Lung (tissue), 12 donors: ENCODE data around the gene AGPAT3. TPM values are rescaled to one million over a fixed set of nuclear protein-coding genes. Genes with fewer than 3 reads are reported as not detected.

ENCODE experiments used
- ATAC-seq: fragments of 200-7000 bp; cut with Tn5 transposase; one replicate; pipeline ENCODE4 v1.9.1; 2020; ENCODE audit warnings: moderate number of reproducible peaks; ENCODE audit not compliant: insufficient read depth, low FRiP score
- DNase-seq, 3 donors: peaks; one replicate each; pipeline ENCODE4 v3.0.0-alpha.2; 2013 to 2017
- H3K27ac ChIP-seq, 2 donors: one replicate each; pipeline ENCODE4 v1.5.1; 2013; ENCODE audit warnings: mild to moderate bottlenecking in 2 of 2, moderate library complexity in 2 of 2, control low read depth in 1 of 2, inconsistent platforms in 1 of 2, low read depth in 1 of 2, low read length in 1 of 2
- H3K27me3 ChIP-seq, 3 donors: one replicate each; pipeline ENCODE4 v1.5.1; 2013; ENCODE audit warnings: low read length in 2 of 3; ENCODE audit not compliant: control insufficient read depth in 3 of 3, insufficient read depth in 3 of 3
- H3K36me3 ChIP-seq, 4 donors: one replicate each; pipeline ENCODE4 v1.5.1; 2013; ENCODE audit warnings: low read length in 4 of 4, mild to moderate bottlenecking in 1 of 4, moderate library complexity in 1 of 4; ENCODE audit not compliant: control insufficient read depth in 4 of 4, insufficient read depth in 4 of 4
- H3K4me1 ChIP-seq, 5 donors: one replicate each; pipeline ENCODE4 v1.5.1; 2013; ENCODE audit warnings: low read length in 5 of 5, mild to moderate bottlenecking in 2 of 5, moderate library complexity in 1 of 5; ENCODE audit not compliant: control insufficient read depth in 5 of 5, insufficient read depth in 5 of 5
- H3K4me3 ChIP-seq: one replicate; pipeline ENCODE4 v1.5.1; 2013; ENCODE audit warnings: mild to moderate bottlenecking, control low read depth, moderate library complexity
- H3K9ac ChIP-seq, 2 donors: one replicate each; pipeline ENCODE4 v1.5.1; 2013; ENCODE audit warnings: low read length in 2 of 2, control low read depth in 1 of 2; ENCODE audit not compliant: insufficient read depth in 1 of 2
- H3K9me3 ChIP-seq, 4 donors: one replicate each; pipeline ENCODE4 v1.5.1; 2013; ENCODE audit warnings: low read length in 3 of 4, mild to moderate bottlenecking in 1 of 4, moderate library complexity in 1 of 4; ENCODE audit not compliant: control insufficient read depth in 4 of 4, insufficient read depth in 3 of 4
- WGBS, 2 donors: extraction: QIAGEN DNeasy Blood & Tissue Kit; methylation state at CpG; one replicate each; pipeline ENCODE4 v1.1.7; 2013; 5-methylcytosine and 5-hydroxymethylcytosine counted together
- polyA plus RNA-seq, 2 donors: library from polyadenylated mRNA; stranded (reverse); fragments of 200-250 nt; gene quantifications; one replicate each; pipeline ENCODE4 v1.2.1, GENCODE V29; 2013
- total RNA-seq, 2 donors: library from RNA; depleted of rRNA in 1 of 2; stranded (reverse); fragments of >200 nt in 1 of 2; gene quantifications; one replicate each; pipeline ENCODE4 v1.2.1, GENCODE V29; 2014 to 2021
- TF ChIP-seq, protein P1 (sequence below): IDR thresholded peaks from 2 replicates; pipeline ENCODE4 v1.5.1; 2012; ENCODE audit warnings: mild to moderate bottlenecking; ENCODE audit errors: control extremely low read depth, extremely low read depth
- donor health status: control.
- donor health status: control.
- donor health status: Bipolar disorder and iron deficiency.
- donor health status: healthy.
- donor health status: DM: yes; HTN: yes; CAD: no.

The AGPAT3 gene
- total and polyA plus RNA-seq, 4 donors: 29.4 to 120 (median 43.9) TPM

DNA sequence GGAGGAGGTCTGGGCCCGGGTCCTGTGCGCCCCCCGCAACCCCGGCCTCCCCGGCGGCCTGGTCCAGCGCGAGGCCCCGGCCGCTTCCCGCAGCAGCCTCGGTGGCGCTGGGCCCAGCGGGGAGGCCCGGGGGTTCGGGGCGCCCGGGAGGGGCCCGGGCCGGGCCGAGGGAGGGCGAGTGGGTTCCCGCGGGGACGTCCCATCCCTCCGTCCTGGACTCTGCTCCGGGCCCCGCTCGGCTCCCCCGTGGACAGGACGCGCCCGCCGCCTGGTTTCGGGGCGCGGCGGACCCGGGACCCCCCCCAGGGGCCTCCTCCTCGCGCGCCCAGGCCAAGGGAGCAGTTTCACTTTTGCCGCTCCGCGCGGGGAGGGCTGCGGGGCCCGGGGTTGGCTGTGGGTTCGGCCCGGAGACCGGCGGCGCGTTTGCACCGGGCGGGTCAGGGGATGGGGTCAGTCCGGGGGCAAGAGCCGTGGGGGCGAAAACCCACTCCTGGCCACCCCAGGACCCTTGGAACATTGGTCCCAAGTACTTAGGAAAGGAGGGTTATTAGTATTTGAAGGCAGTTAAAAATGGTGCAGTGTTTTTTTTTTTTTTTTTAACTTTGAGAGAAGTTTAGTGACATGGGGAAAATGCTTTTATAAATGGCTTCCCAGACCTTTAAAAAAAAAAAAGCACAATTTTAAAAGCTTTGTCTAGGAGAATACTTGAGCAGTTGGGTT lies 677 bp downstream of the AGPAT3 start:
- Histone ChIP-seq H3K4me3 (peak overlapping the region; percentile 81), H3K27me3 (no peaks in the 10 kb centered on the region), H3K27ac (peak overlapping the region; percentile 87 to 97), H3K4me1 (peaks cover 0 to 18% (median 7%) of the 10 kb centered on the region in 5 donors), H3K9me3 (no peaks in the 10 kb centered on the region), H3K9ac (peak overlapping the region in 1 of 2 donors; percentile 26), H3K36me3 (peaks cover 0 to 8% (median 4%) of the 10 kb centered on the region in 4 donors)
- WGBS, 2 donors: 1% methylated on average over 28 to 59 of the region's 59 CpGs
- TF ChIP-seq, protein P1, sequence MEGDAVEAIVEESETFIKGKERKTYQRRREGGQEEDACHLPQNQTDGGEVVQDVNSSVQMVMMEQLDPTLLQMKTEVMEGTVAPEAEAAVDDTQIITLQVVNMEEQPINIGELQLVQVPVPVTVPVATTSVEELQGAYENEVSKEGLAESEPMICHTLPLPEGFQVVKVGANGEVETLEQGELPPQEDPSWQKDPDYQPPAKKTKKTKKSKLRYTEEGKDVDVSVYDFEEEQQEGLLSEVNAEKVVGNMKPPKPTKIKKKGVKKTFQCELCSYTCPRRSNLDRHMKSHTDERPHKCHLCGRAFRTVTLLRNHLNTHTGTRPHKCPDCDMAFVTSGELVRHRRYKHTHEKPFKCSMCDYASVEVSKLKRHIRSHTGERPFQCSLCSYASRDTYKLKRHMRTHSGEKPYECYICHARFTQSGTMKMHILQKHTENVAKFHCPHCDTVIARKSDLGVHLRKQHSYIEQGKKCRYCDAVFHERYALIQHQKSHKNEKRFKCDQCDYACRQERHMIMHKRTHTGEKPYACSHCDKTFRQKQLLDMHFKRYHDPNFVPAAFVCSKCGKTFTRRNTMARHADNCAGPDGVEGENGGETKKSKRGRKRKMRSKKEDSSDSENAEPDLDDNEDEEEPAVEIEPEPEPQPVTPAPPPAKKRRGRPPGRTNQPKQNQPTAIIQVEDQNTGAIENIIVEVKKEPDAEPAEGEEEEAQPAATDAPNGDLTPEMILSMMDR: no peak
- ATAC-seq (no peak), DNase-seq (peak; percentile 36 to 47 (median 39))

DNA sequence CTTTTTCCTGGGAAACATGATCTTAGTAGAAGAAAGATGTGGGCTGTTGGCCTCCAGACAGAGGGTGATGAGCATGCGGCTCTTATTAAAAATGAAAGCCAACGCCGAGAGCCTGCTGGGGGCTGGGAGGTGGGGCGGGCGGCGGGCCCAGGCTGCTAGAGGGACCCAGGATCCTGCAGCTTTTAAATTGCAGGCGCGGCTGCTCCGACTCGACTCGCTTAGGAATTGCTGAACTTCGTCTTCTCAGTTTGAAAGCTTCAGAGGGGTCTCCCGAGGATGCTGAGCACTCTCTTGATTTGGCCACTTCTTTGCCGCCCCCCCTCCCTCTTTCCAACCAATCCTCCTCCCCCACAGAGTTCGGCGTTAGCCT lies 1.2 kb downstream of the AGPAT3 start:
- Histone ChIP-seq H3K4me3 (no peak overlapping the region), H3K36me3 (peaks cover 0 to 11% (median 5%) of the 10 kb centered on the region in 4 donors), H3K9me3 (no peaks in the 10 kb centered on the region), H3K27ac (peak overlapping the region; percentile 17 to 65), H3K27me3 (no peaks in the 10 kb centered on the region), H3K4me1 (peaks cover 0 to 18% (median 6%) of the 10 kb centered on the region in 5 donors), H3K9ac (peak overlapping the region in 1 of 2 donors; percentile 26)
- 3 to 17% methylated on average over 16 of the region's 16 CpGs for WGBS, 2 donors
- no peak for ATAC-seq
- peak; percentile 57 to 72 (median 70) for DNase-seq
- TF ChIP-seq, protein P1: no peak

DNA sequence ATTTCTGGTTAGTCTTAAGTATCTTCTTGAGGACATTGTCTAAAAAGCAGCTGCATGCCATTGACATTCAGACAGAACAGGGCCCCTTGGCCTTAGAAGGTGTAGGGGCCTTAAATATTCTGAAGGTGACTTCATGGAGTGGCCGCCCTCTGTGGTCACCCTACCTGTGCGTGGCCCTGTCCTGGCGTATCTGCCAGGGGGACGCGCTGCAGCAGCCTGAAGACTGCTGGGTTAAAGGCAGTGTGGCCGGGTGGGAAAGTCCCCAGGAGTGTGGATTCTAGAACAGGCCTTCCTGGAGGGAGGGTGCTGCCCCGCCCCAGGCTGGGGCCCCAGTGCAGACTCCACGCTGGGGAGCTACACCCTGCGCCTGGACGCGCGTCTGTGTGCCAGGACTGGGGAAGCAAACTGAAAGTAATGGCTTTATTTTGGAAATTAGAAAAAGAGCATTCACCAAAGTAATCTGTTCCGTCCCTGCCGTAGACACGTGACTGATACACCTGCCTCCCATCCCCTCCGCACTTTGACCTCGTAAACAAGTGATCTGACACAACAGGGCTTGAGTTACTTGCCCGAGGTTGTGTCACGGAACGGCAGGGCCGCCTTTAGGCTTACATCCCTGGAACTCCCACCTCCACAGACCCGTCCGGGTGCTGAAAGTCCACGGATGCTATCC lies 1.8 kb downstream of the AGPAT3 start:
- peaks cover 0 to 18% (median 6%) of the 10 kb centered on the region in 5 donors for H3K4me1 ChIP-seq

More for the DNA sequence above, 1.8 kb downstream of the AGPAT3 start:
- no peak for DNase-seq
- H3K27ac ChIP-seq: peak overlapping the region; percentile 17 to 65
- WGBS, 2 donors: 51 to 70% methylated on average over 24 of the region's 24 CpGs
- no peak overlapping the region for H3K9ac ChIP-seq
- H3K9me3 ChIP-seq: no peaks in the 10 kb centered on the region
- H3K27me3 ChIP-seq: no peaks in the 10 kb centered on the region
- TF ChIP-seq, protein P1: no peak
- peaks cover 0 to 13% (median 5%) of the 10 kb centered on the region in 4 donors for H3K36me3 ChIP-seq
- H3K4me3 ChIP-seq: no peak overlapping the region
- ATAC-seq: no peak
